GM23338 (cell line): ENCODE data around the gene KPNA2. TPM values are rescaled to one million over a fixed set of nuclear protein-coding genes. Genes with fewer than 3 reads are reported as not detected.

ENCODE experiments used
- ATAC-seq: fragments of 200-7000 bp; cut with Tn5 transposase; 3 replicates; pipeline ENCODE4 v1.9.1; 2020
- DNase-seq: peaks from one replicate; pipeline ENCODE4 v3.0.0-alpha.2; 2015; ENCODE audit warnings: low spot score
- H2AFZ ChIP-seq: fragments of 200-600 bp; sonication (generic); 2 replicates; pipeline ENCODE4 v1.8.0; 2016; ENCODE audit warnings: antibody characterized with exemption, mild to moderate bottlenecking, moderate library complexity
- H3F3A ChIP-seq: fragments of 200-600 bp; sonication (generic); replicated peaks from 2 replicates; pipeline ENCODE4 v1.8.0; 2017; ENCODE audit warnings: antibody characterized with exemption, mixed run types, low read depth
- H3K27ac ChIP-seq: fragments of 200-600 bp; sonication (generic); 2 replicates; pipeline ENCODE4 v1.6.1; 2016; ENCODE audit warnings: low read depth
- H3K27me3 ChIP-seq: fragments of 200-600 bp; sonication (generic); 2 replicates; pipeline ENCODE4 v1.8.0; 2016; ENCODE audit warnings: mild to moderate bottlenecking, mixed run types, moderate library complexity; ENCODE audit not compliant: insufficient read depth
- H3K36me3 ChIP-seq: fragments of 200-600 bp; sonication (generic); 2 replicates; pipeline ENCODE4 v1.8.0; 2016; ENCODE audit warnings: mild to moderate bottlenecking; ENCODE audit not compliant: insufficient read depth
- H3K4me1 ChIP-seq: fragments of 200-600 bp; sonication (generic); 2 replicates; pipeline ENCODE4 v1.8.0; 2016; ENCODE audit warnings: mild to moderate bottlenecking, moderate library complexity; ENCODE audit not compliant: insufficient read depth
- H3K4me2 ChIP-seq: fragments of 200-600 bp; sonication (generic); 2 replicates; pipeline ENCODE4 v1.7.1; 2017; ENCODE audit warnings: mixed run types
- H3K4me3 ChIP-seq: fragments of 200-600 bp; sonication (generic); 2 replicates; pipeline ENCODE4 v1.6.1; 2016; ENCODE audit warnings: mixed run types
- H3K79me2 ChIP-seq: fragments of 200-600 bp; sonication (generic); replicated peaks from 2 replicates; pipeline ENCODE4 v1.8.0; 2017; ENCODE audit warnings: mild to moderate bottlenecking; ENCODE audit not compliant: insufficient read depth
- H3K9me2 ChIP-seq: fragments of 200-600 bp; sonication (generic); 2 replicates; pipeline ENCODE4 v1.8.0; 2017; ENCODE audit not compliant: insufficient read depth
- H4K20me1 ChIP-seq: fragments of 200-600 bp; sonication (generic); replicated peaks from 2 replicates; pipeline ENCODE4 v1.8.0; 2017; ENCODE audit warnings: mild to moderate bottlenecking; ENCODE audit not compliant: insufficient read depth
- H3K27ac Mint-ChIP-seq: 2 replicates; pipeline ENCODE4 v1.8.0; 2020; ENCODE audit warnings: inconsistent platforms, mild to moderate bottlenecking, moderate library complexity, mixed read lengths
- H3K27me3 Mint-ChIP-seq: 3 replicates; pipeline ENCODE4 v1.8.0; 2022; ENCODE audit warnings: low read depth, mild to moderate bottlenecking, moderate library complexity, mixed read lengths, inconsistent platforms; ENCODE audit not compliant: insufficient read depth, poor library complexity
- H3K36me3 Mint-ChIP-seq: 3 replicates; pipeline ENCODE4 v1.8.0; 2021; ENCODE audit warnings: low read depth, mild to moderate bottlenecking, inconsistent platforms, moderate library complexity, mixed read lengths
- H3K4me1 Mint-ChIP-seq: 3 replicates; pipeline ENCODE4 v1.8.0; 2020; ENCODE audit warnings: mild to moderate bottlenecking, inconsistent platforms, mixed read lengths
- H3K4me3 Mint-ChIP-seq: 3 replicates; pipeline ENCODE4 v1.8.0; 2021; ENCODE audit warnings: moderate library complexity, mild to moderate bottlenecking, inconsistent platforms, mixed read lengths
- H3K9me3 Mint-ChIP-seq: 3 replicates; pipeline ENCODE4 v1.8.0; 2020; ENCODE audit warnings: moderate library complexity, mild to moderate bottlenecking, inconsistent platforms, mixed read lengths
- CREB1 ChIP-seq: fragments of 250-450 bp; sonication (Bioruptor Pico); IDR thresholded peaks from 2 replicates; pipeline ENCODE4 v1.5.0; 2020; ENCODE audit warnings: low read depth, mild to moderate bottlenecking, moderate library complexity
- EZH2 ChIP-seq: fragments of 200-600 bp; sonication (generic); IDR thresholded peaks from one replicate; pipeline ENCODE4 v1.8.0; 2017; ENCODE audit warnings: antibody characterized with exemption, mild to moderate bottlenecking, low read depth; ENCODE audit not compliant: unreplicated experiment
- EZH2phosphoT487 ChIP-seq: fragments of 200-600 bp; sonication (generic); IDR thresholded peaks from one replicate; pipeline ENCODE4 v1.8.1; 2018; ENCODE audit warnings: antibody characterized with exemption; ENCODE audit not compliant: unreplicated experiment
- JUNB ChIP-seq: IDR thresholded peaks from one replicate; pipeline ENCODE4 v1.6.1; 2016; ENCODE audit warnings: antibody characterized with exemption; ENCODE audit not compliant: unreplicated experiment
- NANOG ChIP-seq: IDR thresholded peaks from 2 replicates; pipeline ENCODE4 v1.6.1; 2016; ENCODE audit warnings: antibody characterized with exemption, borderline replicate concordance
- POLR2AphosphoS5 ChIP-seq: IDR thresholded peaks from 2 replicates; pipeline ENCODE4 v1.6.1; 2016; ENCODE audit warnings: antibody characterized with exemption, low read depth
- STAT1 ChIP-seq: IDR thresholded peaks from one replicate; pipeline ENCODE4 v1.6.1; 2016; ENCODE audit warnings: antibody characterized with exemption; ENCODE audit not compliant: unreplicated experiment
- ZNF114 ChIP-seq: fragments of 250-450 bp; sonication (Bioruptor Pico); IDR thresholded peaks from 2 replicates; pipeline ENCODE4 v1.5.0; 2020; ENCODE audit warnings: mild to moderate bottlenecking, moderate library complexity
- ZNF331 ChIP-seq: fragments of 250-450 bp; sonication (Bioruptor Pico); IDR thresholded peaks from 2 replicates; pipeline ENCODE4 v1.5.0; 2020; ENCODE audit warnings: low read depth, mild to moderate bottlenecking, moderate library complexity
- polyA plus RNA-seq: library from polyadenylated mRNA; unstranded; fragments of >200 nt; fragmentation: Nextera tagmentation; extraction: Ambion mirVana; gene quantifications from 2 replicates; pipeline ENCODE4 v1.2.1, GENCODE V29; 2016
- total RNA-seq: library from RNA; depleted of rRNA; stranded (reverse); fragments of >200 nt; shearing (Covaris generic); gene quantifications from 2 replicates; pipeline ENCODE4 v1.2.3, GENCODE V29; 2014
- TF ChIP-seq, protein P1 (sequence below): fragments of 250-450 bp; sonication (Bioruptor Pico); IDR thresholded peaks from 2 replicates; pipeline ENCODE4 v1.5.0; 2020; ENCODE audit warnings: mild to moderate bottlenecking, moderate library complexity
- TF ChIP-seq, protein P2 (sequence below): IDR thresholded peaks from one replicate; pipeline ENCODE4 v1.6.1; 2018; ENCODE audit warnings: antibody characterized with exemption; ENCODE audit not compliant: unreplicated experiment
- TF ChIP-seq, protein P3 (sequence below), 2 experiments: fragments of 200-600 bp in 1 of 2; sonication (generic) in 1 of 2; conservative IDR thresholded peaks; 2 replicates each; pipeline versions ENCODE4 v1.5.1 to v1.6.1; 2016 to 2017; ENCODE audit warnings: antibody characterized with exemption in 2 of 2, low read depth in 2 of 2, mild to moderate bottlenecking in 2 of 2, moderate library complexity in 1 of 2
- TF ChIP-seq, protein P4 (sequence below): IDR thresholded peaks from 2 replicates; pipeline ENCODE4 v1.6.1; 2016; ENCODE audit warnings: antibody characterized with exemption

KPNA2 gene
- total and polyA plus RNA-seq, 2 experiments from 2014 or later = 375 to 442 TPM

DNA sequence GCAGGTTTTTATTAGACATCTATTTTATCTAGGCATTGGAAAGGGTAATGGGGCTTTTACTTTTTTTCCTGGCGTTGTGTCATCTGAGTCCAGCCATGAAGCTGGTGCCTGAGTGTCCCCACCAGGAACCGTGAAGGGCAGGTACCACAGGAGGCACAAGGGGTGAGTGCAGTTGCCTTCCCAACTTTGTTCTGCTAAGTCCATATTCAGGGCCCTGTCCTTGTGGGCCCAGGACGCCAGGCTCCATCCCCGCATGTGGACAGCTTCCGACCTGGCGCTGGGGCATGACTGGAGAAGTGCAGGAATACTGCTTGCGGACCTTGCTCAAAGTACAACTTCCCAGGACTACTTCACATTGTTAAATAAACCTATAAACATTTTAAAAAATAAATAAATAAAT lies 60.6 kb downstream of the KPNA2 start:
- Histone ChIP-seq H3F3A (peaks cover 6% of the 10 kb centered on the region; the same call in 1 of the 2 replicates), H4K20me1 (no peaks in the 10 kb centered on the region), H2AFZ (no peak overlapping the region), H3K27me3 (peaks cover 14% of the 10 kb centered on the region), H3K36me3 (no peaks in the 10 kb centered on the region), H3K4me2 (no peak overlapping the region), H3K27ac (no peak overlapping the region), H3K4me3 (no peak overlapping the region), H3K9me2 (no peaks in the 10 kb centered on the region), H3K4me1 (no peaks in the 10 kb centered on the region), H3K79me2 (no peaks in the 10 kb centered on the region)
- peaks cover 9% of the 10 kb centered on the region for H3K36me3 Mint-ChIP-seq
- DNase-seq (no peak), ATAC-seq (no peak)
- peaks cover 2% of the 10 kb centered on the region; the same call in 1 of the 3 replicates for H3K4me1 Mint-ChIP-seq
- H3K27ac Mint-ChIP-seq = no peak overlapping the region
- no peak for TF ChIP-seq CREB1 (CRISPR knock-in tag)
- no peak for TF ChIP-seq NANOG
- TF ChIP-seq, protein P1, sequence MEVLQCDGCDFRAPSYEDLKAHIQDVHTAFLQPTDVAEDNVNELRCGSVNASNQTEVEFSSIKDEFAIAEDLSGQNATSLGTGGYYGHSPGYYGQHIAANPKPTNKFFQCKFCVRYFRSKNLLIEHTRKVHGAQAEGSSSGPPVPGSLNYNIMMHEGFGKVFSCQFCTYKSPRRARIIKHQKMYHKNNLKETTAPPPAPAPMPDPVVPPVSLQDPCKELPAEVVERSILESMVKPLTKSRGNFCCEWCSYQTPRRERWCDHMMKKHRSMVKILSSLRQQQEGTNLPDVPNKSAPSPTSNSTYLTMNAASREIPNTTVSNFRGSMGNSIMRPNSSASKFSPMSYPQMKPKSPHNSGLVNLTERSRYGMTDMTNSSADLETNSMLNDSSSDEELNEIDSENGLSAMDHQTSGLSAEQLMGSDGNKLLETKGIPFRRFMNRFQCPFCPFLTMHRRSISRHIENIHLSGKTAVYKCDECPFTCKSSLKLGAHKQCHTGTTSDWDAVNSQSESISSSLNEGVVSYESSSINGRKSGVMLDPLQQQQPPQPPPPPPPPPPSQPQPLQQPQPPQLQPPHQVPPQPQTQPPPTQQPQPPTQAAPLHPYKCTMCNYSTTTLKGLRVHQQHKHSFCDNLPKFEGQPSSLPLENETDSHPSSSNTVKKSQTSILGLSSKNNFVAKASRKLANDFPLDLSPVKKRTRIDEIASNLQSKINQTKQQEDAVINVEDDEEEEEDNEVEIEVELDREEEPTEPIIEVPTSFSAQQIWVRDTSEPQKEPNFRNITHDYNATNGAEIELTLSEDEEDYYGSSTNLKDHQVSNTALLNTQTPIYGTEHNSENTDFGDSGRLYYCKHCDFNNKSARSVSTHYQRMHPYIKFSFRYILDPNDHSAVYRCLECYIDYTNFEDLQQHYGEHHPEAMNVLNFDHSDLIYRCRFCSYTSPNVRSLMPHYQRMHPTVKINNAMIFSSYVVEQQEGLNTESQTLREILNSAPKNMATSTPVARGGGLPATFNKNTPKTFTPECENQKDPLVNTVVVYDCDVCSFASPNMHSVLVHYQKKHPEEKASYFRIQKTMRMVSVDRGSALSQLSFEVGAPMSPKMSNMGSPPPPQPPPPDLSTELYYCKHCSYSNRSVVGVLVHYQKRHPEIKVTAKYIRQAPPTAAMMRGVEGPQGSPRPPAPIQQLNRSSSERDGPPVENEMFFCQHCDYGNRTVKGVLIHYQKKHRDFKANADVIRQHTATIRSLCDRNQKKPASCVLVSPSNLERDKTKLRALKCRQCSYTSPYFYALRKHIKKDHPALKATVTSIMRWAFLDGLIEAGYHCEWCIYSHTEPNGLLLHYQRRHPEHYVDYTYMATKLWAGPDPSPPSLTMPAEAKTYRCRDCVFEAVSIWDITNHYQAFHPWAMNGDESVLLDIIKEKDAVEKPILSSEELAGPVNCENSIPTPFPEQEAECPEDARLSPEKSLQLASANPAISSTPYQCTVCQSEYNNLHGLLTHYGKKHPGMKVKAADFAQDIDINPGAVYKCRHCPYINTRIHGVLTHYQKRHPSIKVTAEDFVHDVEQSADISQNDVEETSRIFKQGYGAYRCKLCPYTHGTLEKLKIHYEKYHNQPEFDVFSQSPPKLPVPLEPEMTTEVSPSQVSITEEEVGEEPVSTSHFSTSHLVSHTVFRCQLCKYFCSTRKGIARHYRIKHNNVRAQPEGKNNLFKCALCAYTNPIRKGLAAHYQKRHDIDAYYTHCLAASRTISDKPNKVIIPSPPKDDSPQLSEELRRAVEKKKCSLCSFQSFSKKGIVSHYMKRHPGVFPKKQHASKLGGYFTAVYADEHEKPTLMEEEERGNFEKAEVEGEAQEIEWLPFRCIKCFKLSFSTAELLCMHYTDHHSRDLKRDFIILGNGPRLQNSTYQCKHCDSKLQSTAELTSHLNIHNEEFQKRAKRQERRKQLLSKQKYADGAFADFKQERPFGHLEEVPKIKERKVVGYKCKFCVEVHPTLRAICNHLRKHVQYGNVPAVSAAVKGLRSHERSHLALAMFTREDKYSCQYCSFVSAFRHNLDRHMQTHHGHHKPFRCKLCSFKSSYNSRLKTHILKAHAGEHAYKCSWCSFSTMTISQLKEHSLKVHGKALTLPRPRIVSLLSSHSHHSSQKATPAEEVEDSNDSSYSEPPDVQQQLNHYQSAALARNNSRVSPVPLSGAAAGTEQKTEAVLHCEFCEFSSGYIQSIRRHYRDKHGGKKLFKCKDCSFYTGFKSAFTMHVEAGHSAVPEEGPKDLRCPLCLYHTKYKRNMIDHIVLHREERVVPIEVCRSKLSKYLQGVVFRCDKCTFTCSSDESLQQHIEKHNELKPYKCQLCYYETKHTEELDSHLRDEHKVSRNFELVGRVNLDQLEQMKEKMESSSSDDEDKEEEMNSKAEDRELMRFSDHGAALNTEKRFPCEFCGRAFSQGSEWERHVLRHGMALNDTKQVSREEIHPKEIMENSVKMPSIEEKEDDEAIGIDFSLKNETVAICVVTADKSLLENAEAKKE (CRISPR knock-in tag) = no peak
- TF ChIP-seq ZNF331 = no peak
- TF ChIP-seq, protein P2, sequence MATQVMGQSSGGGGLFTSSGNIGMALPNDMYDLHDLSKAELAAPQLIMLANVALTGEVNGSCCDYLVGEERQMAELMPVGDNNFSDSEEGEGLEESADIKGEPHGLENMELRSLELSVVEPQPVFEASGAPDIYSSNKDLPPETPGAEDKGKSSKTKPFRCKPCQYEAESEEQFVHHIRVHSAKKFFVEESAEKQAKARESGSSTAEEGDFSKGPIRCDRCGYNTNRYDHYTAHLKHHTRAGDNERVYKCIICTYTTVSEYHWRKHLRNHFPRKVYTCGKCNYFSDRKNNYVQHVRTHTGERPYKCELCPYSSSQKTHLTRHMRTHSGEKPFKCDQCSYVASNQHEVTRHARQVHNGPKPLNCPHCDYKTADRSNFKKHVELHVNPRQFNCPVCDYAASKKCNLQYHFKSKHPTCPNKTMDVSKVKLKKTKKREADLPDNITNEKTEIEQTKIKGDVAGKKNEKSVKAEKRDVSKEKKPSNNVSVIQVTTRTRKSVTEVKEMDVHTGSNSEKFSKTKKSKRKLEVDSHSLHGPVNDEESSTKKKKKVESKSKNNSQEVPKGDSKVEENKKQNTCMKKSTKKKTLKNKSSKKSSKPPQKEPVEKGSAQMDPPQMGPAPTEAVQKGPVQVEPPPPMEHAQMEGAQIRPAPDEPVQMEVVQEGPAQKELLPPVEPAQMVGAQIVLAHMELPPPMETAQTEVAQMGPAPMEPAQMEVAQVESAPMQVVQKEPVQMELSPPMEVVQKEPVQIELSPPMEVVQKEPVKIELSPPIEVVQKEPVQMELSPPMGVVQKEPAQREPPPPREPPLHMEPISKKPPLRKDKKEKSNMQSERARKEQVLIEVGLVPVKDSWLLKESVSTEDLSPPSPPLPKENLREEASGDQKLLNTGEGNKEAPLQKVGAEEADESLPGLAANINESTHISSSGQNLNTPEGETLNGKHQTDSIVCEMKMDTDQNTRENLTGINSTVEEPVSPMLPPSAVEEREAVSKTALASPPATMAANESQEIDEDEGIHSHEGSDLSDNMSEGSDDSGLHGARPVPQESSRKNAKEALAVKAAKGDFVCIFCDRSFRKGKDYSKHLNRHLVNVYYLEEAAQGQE = no peak
- TF ChIP-seq, protein P3, sequence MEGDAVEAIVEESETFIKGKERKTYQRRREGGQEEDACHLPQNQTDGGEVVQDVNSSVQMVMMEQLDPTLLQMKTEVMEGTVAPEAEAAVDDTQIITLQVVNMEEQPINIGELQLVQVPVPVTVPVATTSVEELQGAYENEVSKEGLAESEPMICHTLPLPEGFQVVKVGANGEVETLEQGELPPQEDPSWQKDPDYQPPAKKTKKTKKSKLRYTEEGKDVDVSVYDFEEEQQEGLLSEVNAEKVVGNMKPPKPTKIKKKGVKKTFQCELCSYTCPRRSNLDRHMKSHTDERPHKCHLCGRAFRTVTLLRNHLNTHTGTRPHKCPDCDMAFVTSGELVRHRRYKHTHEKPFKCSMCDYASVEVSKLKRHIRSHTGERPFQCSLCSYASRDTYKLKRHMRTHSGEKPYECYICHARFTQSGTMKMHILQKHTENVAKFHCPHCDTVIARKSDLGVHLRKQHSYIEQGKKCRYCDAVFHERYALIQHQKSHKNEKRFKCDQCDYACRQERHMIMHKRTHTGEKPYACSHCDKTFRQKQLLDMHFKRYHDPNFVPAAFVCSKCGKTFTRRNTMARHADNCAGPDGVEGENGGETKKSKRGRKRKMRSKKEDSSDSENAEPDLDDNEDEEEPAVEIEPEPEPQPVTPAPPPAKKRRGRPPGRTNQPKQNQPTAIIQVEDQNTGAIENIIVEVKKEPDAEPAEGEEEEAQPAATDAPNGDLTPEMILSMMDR (conservative IDR thresholded peaks at IDR 0.05; ENCODE audit: low read depth in 2 of 2) = no peak
- no peak for TF ChIP-seq STAT1
- no peak for TF ChIP-seq ZNF114 (CRISPR knock-in tag)
- TF ChIP-seq, protein P4, sequence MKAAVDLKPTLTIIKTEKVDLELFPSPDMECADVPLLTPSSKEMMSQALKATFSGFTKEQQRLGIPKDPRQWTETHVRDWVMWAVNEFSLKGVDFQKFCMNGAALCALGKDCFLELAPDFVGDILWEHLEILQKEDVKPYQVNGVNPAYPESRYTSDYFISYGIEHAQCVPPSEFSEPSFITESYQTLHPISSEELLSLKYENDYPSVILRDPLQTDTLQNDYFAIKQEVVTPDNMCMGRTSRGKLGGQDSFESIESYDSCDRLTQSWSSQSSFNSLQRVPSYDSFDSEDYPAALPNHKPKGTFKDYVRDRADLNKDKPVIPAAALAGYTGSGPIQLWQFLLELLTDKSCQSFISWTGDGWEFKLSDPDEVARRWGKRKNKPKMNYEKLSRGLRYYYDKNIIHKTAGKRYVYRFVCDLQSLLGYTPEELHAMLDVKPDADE = no peak
- no peak for TF ChIP-seq EZH2
- TF ChIP-seq JUNB = no peak
- TF ChIP-seq POLR2AphosphoS5 = no peak
- no peak for TF ChIP-seq EZH2phosphoT487
- peaks cover 9% of the 10 kb centered on the region; the same call in 2 of the 3 replicates for H3K9me3 Mint-ChIP-seq
- H3K27me3 Mint-ChIP-seq = peaks cover 14% of the 10 kb centered on the region
- H3K4me3 Mint-ChIP-seq = no peak overlapping the region
